MM.1S (cell line): ENCODE measurements around the gene GPATCH8.

Source experiments
- DNase-seq: peaks from one replicate; pipeline ENCODE4 v3.0.0-alpha.2; 2015
- H2AFZ ChIP-seq: fragments of 300-600 bp; sonication (generic); 2 replicates; pipeline ENCODE4 v1.6.0; 2016; ENCODE audit warnings: antibody characterized with exemption, low read length
- H3F3A ChIP-seq: fragments of 300-600 bp; sonication (generic); 2 replicates; pipeline ENCODE4 v1.6.1; 2016; ENCODE audit warnings: mild to moderate bottlenecking, antibody characterized with exemption, low read length, moderate library complexity, mixed read lengths; ENCODE audit not compliant: insufficient read depth
- H3K27ac ChIP-seq: fragments of 300-600 bp; sonication (generic); 2 replicates; pipeline ENCODE4 v1.5.1; 2016; ENCODE audit warnings: mild to moderate bottlenecking, low read length
- H3K27me3 ChIP-seq: fragments of 300-600 bp; sonication (generic); replicated peaks from 2 replicates; pipeline ENCODE4 v1.6.0; 2016; ENCODE audit warnings: low read length; ENCODE audit not compliant: insufficient read depth
- H3K36me3 ChIP-seq: fragments of 300-600 bp; sonication (generic); replicated peaks from 2 replicates; pipeline ENCODE4 v1.6.1; 2016; ENCODE audit warnings: mild to moderate bottlenecking, low read length, mixed read lengths; ENCODE audit not compliant: insufficient read depth
- H3K4me1 ChIP-seq: fragments of 300-600 bp; sonication (generic); 2 replicates; pipeline ENCODE4 v1.6.1; 2016; ENCODE audit warnings: low read length, mixed read lengths
- H3K4me2 ChIP-seq: fragments of 300-600 bp; sonication (generic); 2 replicates; pipeline ENCODE4 v1.6.0; 2016; ENCODE audit warnings: low read depth, low read length
- H3K4me3 ChIP-seq: fragments of 300-600 bp; sonication (generic); 2 replicates; pipeline ENCODE4 v1.5.1; 2016; ENCODE audit warnings: low read length, mixed read lengths
- H3K79me2 ChIP-seq: fragments of 300-600 bp; sonication (generic); 2 replicates; pipeline ENCODE4 v1.6.1; 2016; ENCODE audit warnings: mixed run types, low read length, mixed read lengths
- H3K9ac ChIP-seq: fragments of 300-600 bp; sonication (generic); 2 replicates; pipeline ENCODE4 v1.6.1; 2016; ENCODE audit warnings: low read length, mixed read lengths
- H3K9me2 ChIP-seq: fragments of 300-600 bp; sonication (generic); replicated peaks from 2 replicates; pipeline ENCODE4 v1.6.1; 2016; ENCODE audit warnings: mild to moderate bottlenecking, low read length, mixed read lengths; ENCODE audit not compliant: insufficient read depth
- H3K9me3 ChIP-seq: fragments of 300-600 bp; sonication (generic); replicated peaks from 2 replicates; pipeline ENCODE4 v1.6.1; 2016; ENCODE audit warnings: mild to moderate bottlenecking, low read length, mixed read lengths; ENCODE audit not compliant: insufficient read depth
- H4K20me1 ChIP-seq: fragments of 300-600 bp; sonication (generic); 2 replicates; pipeline ENCODE4 v1.6.1; 2016; ENCODE audit warnings: mild to moderate bottlenecking, low read length, moderate library complexity, mixed read lengths; ENCODE audit not compliant: insufficient read depth
- CTCF ChIP-seq: fragments of 300-600 bp; sonication (generic); IDR thresholded peaks from 2 replicates; pipeline ENCODE4 v1.5.1; 2016; ENCODE audit warnings: antibody characterized with exemption, low read length, mixed read lengths
- EZH2 ChIP-seq: fragments of 300-600 bp; sonication (generic); optimal IDR thresholded peaks from 2 replicates; pipeline ENCODE3; 2017; ENCODE audit warnings: low read depth, mild to moderate bottlenecking, antibody characterized with exemption, low read length, mixed read lengths
- EZH2phosphoT487 ChIP-seq: fragments of 300-600 bp; sonication (generic); IDR thresholded peaks from 2 replicates; pipeline ENCODE4 v1.6.1; 2018; ENCODE audit warnings: antibody characterized with exemption, low read length

The GPATCH8 gene

GRCh38 chr17:44390250-44390870 lies 112.8 kb downstream of the GPATCH8 start:
- H3K4me2 ChIP-seq, result no peak overlapping the region
- DNase-seq, result no peak

GRCh38 chr17:44389723-44390202 lies 113.4 kb downstream of the GPATCH8 start:
- Histone ChIP-seq H2AFZ (no peak overlapping the region), H3K9me2 (no peaks in the 10 kb centered on the region), H3K27me3 (no peaks in the 10 kb centered on the region; the same call in 1 of the 2 replicates), H4K20me1 (no peaks in the 10 kb centered on the region), H3K9me3 (no peaks in the 10 kb centered on the region), H3K4me1 (no peaks in the 10 kb centered on the region), H3K9ac (no peak overlapping the region), H3K79me2 (no peaks in the 10 kb centered on the region), H3F3A (no peaks in the 10 kb centered on the region), H3K4me3 (no peak overlapping the region), H3K36me3 (no peaks in the 10 kb centered on the region), H3K27ac (no peak overlapping the region), H3K4me2 (no peak overlapping the region)
- TF ChIP-seq EZH2phosphoT487 (no peak), CTCF (no peak), EZH2 (no peak)
- DNase-seq, result no peak

More at GRCh38 chr17:44390250-44390870, 112.8 kb downstream of the GPATCH8 start:
- Histone ChIP-seq H3K79me2 (no peaks in the 10 kb centered on the region), H4K20me1 (no peaks in the 10 kb centered on the region), H3K9me3 (no peaks in the 10 kb centered on the region), H3K27me3 (no peaks in the 10 kb centered on the region; the same call in 1 of the 2 replicates), H3K36me3 (no peaks in the 10 kb centered on the region), H3K9ac (no peak overlapping the region), H3K4me3 (no peak overlapping the region), H3K4me1 (no peaks in the 10 kb centered on the region), H3F3A (no peaks in the 10 kb centered on the region), H2AFZ (no peak overlapping the region), H3K9me2 (no peaks in the 10 kb centered on the region), H3K27ac (no peak overlapping the region)
- TF ChIP-seq CTCF (no peak), EZH2phosphoT487 (no peak), EZH2 (no peak)

- no peaks in the 10 kb centered on the region for H3K9me3 ChIP-seq
- H3K4me1 ChIP-seq, result no peaks in the 10 kb centered on the region
- no peaks in the 10 kb centered on the region; the same call in 1 of the 2 replicates for H3K27me3 ChIP-seq
- no peak within 1 kb of the TSS for H3K4me3 ChIP-seq
- DNase-seq, result no peak
- H3K4me2 ChIP-seq, result no peak within 1 kb of the TSS
- H3K27ac ChIP-seq, result no peak within 1 kb of the TSS
- no peak for TF ChIP-seq EZH2phosphoT487
- TF ChIP-seq CTCF, result no peak
- TF ChIP-seq EZH2, result no peak
- no peaks in the 10 kb centered on the region for H3K9me2 ChIP-seq
- no peak within 1 kb of the TSS for H3K9ac ChIP-seq
- H3K36me3 ChIP-seq, result no peaks in the 10 kb centered on the region
- H3K79me2 ChIP-seq, result no peaks in the 10 kb centered on the region
- H4K20me1 ChIP-seq, result no peaks in the 10 kb centered on the region
- H3F3A ChIP-seq, result no peaks in the 10 kb centered on the region
- no peak within 1 kb of the TSS for H2AFZ ChIP-seq
These were observed 113.9 kb downstream of the GPATCH8 start, which contains the start of gene ITGA2B for GRCh38 chr17:44389281-44389680. TSS of gene ITGA2B (minus strand) at chr17:44389649. CDS start at chr17:44389473, 176 bp downstream.
